ENCODE measurements around the gene ZNF586.

DNA sequence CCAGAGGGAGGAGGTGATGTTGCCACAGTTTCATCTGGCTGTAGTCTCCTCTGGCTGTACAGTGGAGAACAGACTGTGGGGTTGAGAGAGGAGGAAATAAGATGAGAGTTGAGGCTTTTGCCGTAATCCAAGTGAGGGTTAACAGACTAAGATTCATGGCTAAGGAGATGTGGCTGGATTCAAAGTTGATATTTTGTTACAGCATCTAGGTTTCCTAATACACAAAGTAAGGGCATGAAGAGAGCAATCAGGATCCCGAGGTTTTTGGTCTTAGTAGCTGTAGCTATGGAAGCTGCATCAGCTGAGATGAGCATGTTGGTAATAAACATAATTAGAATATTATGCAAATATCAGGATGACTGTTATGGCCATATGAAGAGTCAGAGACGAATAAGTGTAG, 21.4 kb upstream of the ZNF586 start:
- TF ChIP-seq, protein P1, sequence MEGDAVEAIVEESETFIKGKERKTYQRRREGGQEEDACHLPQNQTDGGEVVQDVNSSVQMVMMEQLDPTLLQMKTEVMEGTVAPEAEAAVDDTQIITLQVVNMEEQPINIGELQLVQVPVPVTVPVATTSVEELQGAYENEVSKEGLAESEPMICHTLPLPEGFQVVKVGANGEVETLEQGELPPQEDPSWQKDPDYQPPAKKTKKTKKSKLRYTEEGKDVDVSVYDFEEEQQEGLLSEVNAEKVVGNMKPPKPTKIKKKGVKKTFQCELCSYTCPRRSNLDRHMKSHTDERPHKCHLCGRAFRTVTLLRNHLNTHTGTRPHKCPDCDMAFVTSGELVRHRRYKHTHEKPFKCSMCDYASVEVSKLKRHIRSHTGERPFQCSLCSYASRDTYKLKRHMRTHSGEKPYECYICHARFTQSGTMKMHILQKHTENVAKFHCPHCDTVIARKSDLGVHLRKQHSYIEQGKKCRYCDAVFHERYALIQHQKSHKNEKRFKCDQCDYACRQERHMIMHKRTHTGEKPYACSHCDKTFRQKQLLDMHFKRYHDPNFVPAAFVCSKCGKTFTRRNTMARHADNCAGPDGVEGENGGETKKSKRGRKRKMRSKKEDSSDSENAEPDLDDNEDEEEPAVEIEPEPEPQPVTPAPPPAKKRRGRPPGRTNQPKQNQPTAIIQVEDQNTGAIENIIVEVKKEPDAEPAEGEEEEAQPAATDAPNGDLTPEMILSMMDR (conservative IDR thresholded peaks at IDR 0.05): no peak
- TF ChIP-seq ZFX (IDR thresholded peaks at IDR 0.05): no peak

Data from C4-2B (cell line).